Neural cell (in vitro differentiated cells): Measurements from ENCODE around the gene THRA. TPM values are rescaled to one million over a fixed set of nuclear protein-coding genes. Genes with fewer than 3 reads are reported as not detected.

Experiments
- H2AFZ ChIP-seq: fragments of 200-600, 300-800 bp; sonication (generic), shearing (Covaris generic); 2 replicates; pipeline ENCODE4 v1.6.0; 2014; ENCODE audit warnings: low read depth, mild to moderate bottlenecking, antibody characterized with exemption, low read length, moderate library complexity
- H3F3A ChIP-seq: fragments of 200-600 bp; shearing (Covaris generic); 2 replicates; pipeline ENCODE4 v1.6.1; 2016; ENCODE audit warnings: mild to moderate bottlenecking, moderate library complexity, mixed read lengths, antibody characterized with exemption, low read length; ENCODE audit not compliant: insufficient read depth, poor library complexity, severe bottlenecking
- H3K27ac ChIP-seq: fragments of 200-600, 300-800 bp; sonication (generic), shearing (Covaris generic); 2 replicates; pipeline ENCODE4 v1.5.1; 2014; ENCODE audit warnings: mild to moderate bottlenecking, low read length, moderate library complexity
- H3K27me3 ChIP-seq: fragments of 300-800, 200-600 bp; sonication (generic), shearing (Covaris generic); 2 replicates; pipeline ENCODE4 v1.6.0; 2014; ENCODE audit warnings: mild to moderate bottlenecking, low read depth, low read length, moderate library complexity; ENCODE audit not compliant: insufficient read depth
- H3K36me3 ChIP-seq: fragments of 300-800, 200-600 bp; sonication (generic), shearing (Covaris generic); 2 replicates; pipeline ENCODE4 v1.5.1; 2014; ENCODE audit warnings: mild to moderate bottlenecking, antibody characterized with exemption, low read length, moderate library complexity; ENCODE audit not compliant: insufficient read depth
- H3K4me2 ChIP-seq: fragments of 300-800, 200-600 bp; sonication (generic), shearing (Covaris generic); 2 replicates; pipeline ENCODE4 v1.6.0; 2014; ENCODE audit warnings: mild to moderate bottlenecking, low read length
- H3K4me3 ChIP-seq: fragments of 300-800, 200-600 bp; sonication (generic), shearing (Covaris generic); 2 replicates; pipeline ENCODE4 v1.5.1; 2014; ENCODE audit warnings: mild to moderate bottlenecking, low read length, moderate library complexity
- H3K79me2 ChIP-seq: fragments of 200-600 bp; shearing (Covaris generic); replicated peaks from 2 replicates; pipeline ENCODE4 v1.6.0; 2014; ENCODE audit warnings: mild to moderate bottlenecking, low read length, moderate library complexity; ENCODE audit not compliant: insufficient read depth
- H3K9ac ChIP-seq: fragments of 300-800, 200-600 bp; sonication (generic), shearing (Covaris generic); 2 replicates; pipeline ENCODE4 v1.6.1; 2016; ENCODE audit warnings: mild to moderate bottlenecking, low read length, mixed read lengths
- H3K9me2 ChIP-seq: fragments of 200-600 bp; shearing (Covaris generic); 2 replicates; pipeline ENCODE4 v1.6.1; 2016; ENCODE audit warnings: mild to moderate bottlenecking, low read length, mixed read lengths; ENCODE audit not compliant: insufficient read depth
- H3K9me3 ChIP-seq: fragments of 200-600, 300-800 bp; sonication (generic), shearing (Covaris generic); 2 replicates; pipeline ENCODE4 v1.6.1; 2016; ENCODE audit warnings: mild to moderate bottlenecking, mixed run types, low read length, moderate library complexity, mixed read lengths
- H4K20me1 ChIP-seq: fragments of 200-600 bp; shearing (Covaris generic); 2 replicates; pipeline ENCODE4 v1.6.1; 2016; ENCODE audit warnings: mild to moderate bottlenecking, mixed run types; ENCODE audit not compliant: insufficient read depth
- CTCF ChIP-seq: fragments of 450-650 bp; IDR thresholded peaks from 2 replicates; pipeline ENCODE4 v1.5.1; 2014; ENCODE audit warnings: antibody characterized with exemption, mild to moderate bottlenecking, moderate library complexity; ENCODE audit not compliant: poor library complexity, severe bottlenecking
- EP300 ChIP-seq: fragments of 450-650 bp; conservative IDR thresholded peaks from 2 replicates; pipeline ENCODE4 v1.6.1; 2014; ENCODE audit warnings: antibody characterized with exemption, mild to moderate bottlenecking, moderate library complexity; ENCODE audit not compliant: poor library complexity, severe bottlenecking
- EZH2 ChIP-seq: fragments of 200-600, 300-800 bp; shearing (Covaris generic), sonication (generic); IDR thresholded peaks from 2 replicates; pipeline ENCODE4 v1.6.1; 2014; ENCODE audit warnings: antibody characterized with exemption, low read length, borderline replicate concordance, mild to moderate bottlenecking; ENCODE audit not compliant: insufficient read depth, poor library complexity, severe bottlenecking
- MXI1 ChIP-seq: fragments of 450-650 bp; conservative IDR thresholded peaks from 2 replicates; pipeline ENCODE4 v1.6.1; 2014; ENCODE audit warnings: antibody characterized with exemption, mild to moderate bottlenecking; ENCODE audit not compliant: poor library complexity, severe bottlenecking
- POLR2AphosphoS5 ChIP-seq: IDR thresholded peaks from 2 replicates; pipeline ENCODE4 v1.6.1; 2012
- RAD21 ChIP-seq: fragments of 450-650 bp; conservative IDR thresholded peaks from 2 replicates; pipeline ENCODE4 v1.6.1; 2014; ENCODE audit warnings: antibody characterized with exemption, mild to moderate bottlenecking, moderate library complexity
- SMC3 ChIP-seq: fragments of 450-650 bp; conservative IDR thresholded peaks from 2 replicates; pipeline ENCODE4 v1.6.1; 2014; ENCODE audit warnings: antibody characterized with exemption, mild to moderate bottlenecking, moderate library complexity; ENCODE audit not compliant: poor library complexity
- TAF1 ChIP-seq: IDR thresholded peaks from 2 replicates; pipeline ENCODE4 v1.6.1; 2012; ENCODE audit warnings: low read depth
- polyA plus RNA-seq: library from polyadenylated mRNA; depleted of rRNA; stranded (reverse); fragments of >200 nt; gene quantifications from 2 replicates; pipeline ENCODE4 v1.2.3, GENCODE V29; 2014
- TF ChIP-seq, protein P1 (sequence below): IDR thresholded peaks from 2 replicates; pipeline ENCODE4 v1.6.1; 2012; ENCODE audit warnings: borderline replicate concordance

Gene THRA
- polyA plus RNA-seq, 1 donor from 2014 or later, result 97.2 TPM

DNA sequence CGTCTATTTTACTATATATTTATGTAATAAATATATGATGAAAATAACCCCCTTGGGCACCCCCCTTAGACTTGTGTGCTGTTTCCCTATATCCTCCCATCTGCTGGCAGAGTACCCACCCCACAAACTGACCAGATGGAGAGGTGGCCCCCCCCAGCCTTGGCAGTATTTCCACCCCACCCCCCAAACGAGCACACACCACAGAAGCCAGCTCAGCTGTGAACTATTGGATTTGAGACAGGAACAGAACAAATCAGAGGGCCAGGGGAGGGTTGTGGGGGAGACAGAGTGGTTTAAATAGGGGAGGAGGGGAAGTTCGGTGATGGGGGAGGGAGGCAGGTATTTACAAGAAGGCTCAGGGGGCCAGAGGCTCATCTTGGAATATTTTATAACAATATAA, 29.8 kb downstream of the THRA start:
- TF ChIP-seq EZH2 (no peak), SMC3 (no peak), CTCF (no peak), EP300 (no peak), TAF1 (no peak), RAD21 (no peak), MXI1 (no peak), POLR2AphosphoS5 (no peak)
- TF ChIP-seq, protein P1, sequence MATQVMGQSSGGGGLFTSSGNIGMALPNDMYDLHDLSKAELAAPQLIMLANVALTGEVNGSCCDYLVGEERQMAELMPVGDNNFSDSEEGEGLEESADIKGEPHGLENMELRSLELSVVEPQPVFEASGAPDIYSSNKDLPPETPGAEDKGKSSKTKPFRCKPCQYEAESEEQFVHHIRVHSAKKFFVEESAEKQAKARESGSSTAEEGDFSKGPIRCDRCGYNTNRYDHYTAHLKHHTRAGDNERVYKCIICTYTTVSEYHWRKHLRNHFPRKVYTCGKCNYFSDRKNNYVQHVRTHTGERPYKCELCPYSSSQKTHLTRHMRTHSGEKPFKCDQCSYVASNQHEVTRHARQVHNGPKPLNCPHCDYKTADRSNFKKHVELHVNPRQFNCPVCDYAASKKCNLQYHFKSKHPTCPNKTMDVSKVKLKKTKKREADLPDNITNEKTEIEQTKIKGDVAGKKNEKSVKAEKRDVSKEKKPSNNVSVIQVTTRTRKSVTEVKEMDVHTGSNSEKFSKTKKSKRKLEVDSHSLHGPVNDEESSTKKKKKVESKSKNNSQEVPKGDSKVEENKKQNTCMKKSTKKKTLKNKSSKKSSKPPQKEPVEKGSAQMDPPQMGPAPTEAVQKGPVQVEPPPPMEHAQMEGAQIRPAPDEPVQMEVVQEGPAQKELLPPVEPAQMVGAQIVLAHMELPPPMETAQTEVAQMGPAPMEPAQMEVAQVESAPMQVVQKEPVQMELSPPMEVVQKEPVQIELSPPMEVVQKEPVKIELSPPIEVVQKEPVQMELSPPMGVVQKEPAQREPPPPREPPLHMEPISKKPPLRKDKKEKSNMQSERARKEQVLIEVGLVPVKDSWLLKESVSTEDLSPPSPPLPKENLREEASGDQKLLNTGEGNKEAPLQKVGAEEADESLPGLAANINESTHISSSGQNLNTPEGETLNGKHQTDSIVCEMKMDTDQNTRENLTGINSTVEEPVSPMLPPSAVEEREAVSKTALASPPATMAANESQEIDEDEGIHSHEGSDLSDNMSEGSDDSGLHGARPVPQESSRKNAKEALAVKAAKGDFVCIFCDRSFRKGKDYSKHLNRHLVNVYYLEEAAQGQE, result no peak
- Histone ChIP-seq H3K9ac (no peak overlapping the region), H3K9me3 (no peaks in the 10 kb centered on the region), H2AFZ (no peak overlapping the region), H3K4me3 (no peak overlapping the region), H3K27ac (no peak overlapping the region), H3K36me3 (no peaks in the 10 kb centered on the region), H4K20me1 (no peaks in the 10 kb centered on the region), H3F3A (no peaks in the 10 kb centered on the region), H3K27me3 (no peaks in the 10 kb centered on the region), H3K79me2 (no peaks in the 10 kb centered on the region), H3K9me2 (no peaks in the 10 kb centered on the region), H3K4me2 (no peak overlapping the region)

- Histone ChIP-seq H3K4me2 (no peak overlapping the region), H3K9me2 (no peaks in the 10 kb centered on the region), H3F3A (no peaks in the 10 kb centered on the region), H3K27ac (no peak overlapping the region), H4K20me1 (no peaks in the 10 kb centered on the region), H3K4me3 (no peak overlapping the region), H3K79me2 (no peaks in the 10 kb centered on the region), H3K9ac (no peak overlapping the region), H3K27me3 (no peaks in the 10 kb centered on the region), H2AFZ (no peak overlapping the region), H3K9me3 (no peaks in the 10 kb centered on the region), H3K36me3 (no peaks in the 10 kb centered on the region)
- TF ChIP-seq SMC3, result no peak
- TF ChIP-seq EP300, result no peak
- TF ChIP-seq, protein P1, result no peak
- TF ChIP-seq EZH2, result no peak
- TF ChIP-seq POLR2AphosphoS5, result no peak
- TF ChIP-seq RAD21, result no peak
- TF ChIP-seq TAF1, result no peak
- no peak for TF ChIP-seq MXI1
- TF ChIP-seq CTCF, result no peak
Measured at GRCh38 chr17:40093005-40093579, 30.3 kb downstream of the THRA start.
